Islet precursor cell (in vitro differentiated cells): ENCODE measurements around the gene PHGDH.

Experiments
- DNase-seq: peaks from one replicate; pipeline ENCODE4 v3.0.0-alpha.2; 2018

PHGDH gene

GRCh38 chr1:119733754-119734153 lies 22.0 kb downstream of the PHGDH start:
- no peak for DNase-seq

- no peak for DNase-seq
Observed at GRCh38 chr1:119735217-119735616, 23.5 kb downstream of the PHGDH start.

DNA sequence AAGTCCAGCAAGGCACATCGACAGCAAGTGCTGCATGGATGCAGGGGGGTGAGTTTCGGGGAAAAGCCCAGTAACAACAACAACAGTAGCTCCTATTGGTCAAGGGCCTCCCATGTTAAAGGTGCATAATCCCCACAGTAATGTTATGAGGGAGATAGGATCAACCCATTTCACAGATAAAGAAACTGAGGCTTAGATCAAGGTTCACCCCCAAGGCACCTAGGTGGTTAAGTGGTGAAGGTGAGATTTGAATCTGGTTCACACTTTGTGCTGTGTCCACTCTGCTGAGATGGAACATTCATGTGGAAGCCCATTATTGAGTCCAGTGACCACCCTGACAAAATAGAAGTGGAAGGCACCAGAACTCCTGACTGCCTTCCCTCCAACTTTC lies 24.9 kb downstream of the PHGDH start:
- DNase-seq: no peak

- DNase-seq: peak; percentile 75
Observed at GRCh38 chr1:119737040-119737682, 25.4 kb downstream of the PHGDH start.

- DNase-seq: peak; percentile 52
Observed at GRCh38 chr1:119738100-119738720, 26.5 kb downstream of the PHGDH start.

- no peak for DNase-seq
Observed at GRCh38 chr1:119739150-119739549, 27.4 kb downstream of the PHGDH start.

DNA sequence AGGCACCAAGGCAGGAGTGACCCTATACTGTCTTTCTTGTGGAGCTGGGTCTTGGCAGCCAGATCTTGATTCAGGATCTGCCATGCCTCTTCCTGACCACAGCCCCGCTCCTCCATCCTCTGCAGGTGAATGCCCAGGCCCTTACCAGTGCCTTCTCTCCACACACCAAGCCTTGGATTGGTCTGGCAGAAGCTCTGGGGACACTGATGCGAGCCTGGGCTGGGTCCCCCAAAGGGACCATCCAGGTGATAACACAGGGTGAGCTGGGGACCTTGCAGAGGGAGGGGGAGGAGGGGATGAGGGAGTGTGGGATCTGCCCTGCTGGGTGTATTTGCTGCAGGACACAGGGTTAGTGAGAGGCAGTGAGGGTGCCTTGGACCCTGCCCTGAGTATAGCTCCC lies 28.5 kb downstream of the PHGDH start:
- DNase-seq: no peak

- no peak for DNase-seq
Observed at GRCh38 chr1:119740896-119741780, 29.4 kb downstream of the PHGDH start.

- DNase-seq: peak; percentile 57
Observed at GRCh38 chr1:119742202-119742601, 30.5 kb downstream of the PHGDH start.

GRCh38 chr1:119742677-119743076 lies 30.9 kb downstream of the PHGDH start:
- no peak for DNase-seq

GRCh38 chr1:119743308-119743707 lies 31.6 kb downstream of the PHGDH start:
- DNase-seq: peak; percentile 49

GRCh38 chr1:119743776-119744597 lies 32.3 kb downstream of the PHGDH start:
- peak; percentile 73 for DNase-seq

DNA sequence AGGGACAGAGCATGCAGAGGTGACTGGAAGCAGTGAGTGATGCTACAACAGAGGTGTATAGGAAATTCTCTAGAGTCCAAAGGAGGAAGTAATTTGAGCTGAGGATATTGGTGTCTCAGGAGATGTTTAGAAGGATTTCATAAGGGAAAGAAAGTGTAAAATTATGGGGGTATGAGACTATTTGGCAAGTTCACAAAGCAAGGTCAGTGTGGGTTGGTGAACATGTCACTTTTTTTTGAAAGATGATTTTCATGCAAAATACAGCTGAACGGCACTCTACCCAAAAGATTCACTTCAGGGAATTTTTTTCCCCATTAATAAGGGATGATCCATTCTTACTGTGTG lies 32.8 kb downstream of the PHGDH start:
- DNase-seq: no peak

DNA sequence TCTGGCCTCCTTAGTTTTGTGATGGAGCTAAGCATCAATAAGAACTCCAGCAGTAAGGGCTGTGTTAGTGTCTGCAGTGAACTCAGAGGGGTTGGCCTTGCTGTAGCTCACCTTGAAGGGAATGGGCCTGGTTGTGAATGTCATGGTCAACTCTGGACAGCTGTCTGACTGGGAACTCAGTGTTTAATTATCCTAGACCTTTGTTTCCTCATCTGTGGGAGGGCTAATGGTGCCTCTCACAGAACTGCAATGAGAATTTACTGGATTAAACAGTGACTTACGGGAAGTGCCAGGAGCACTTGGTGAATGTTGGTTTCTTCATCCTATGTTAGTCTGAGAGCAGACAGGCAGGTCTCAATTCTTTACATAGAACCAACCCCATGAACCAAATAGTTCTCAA lies 33.3 kb downstream of the PHGDH start:
- DNase-seq: peak; percentile 25

- DNase-seq: no peak
Observed at GRCh38 chr1:119747451-119747850, 35.7 kb downstream of the PHGDH start.

DNA sequence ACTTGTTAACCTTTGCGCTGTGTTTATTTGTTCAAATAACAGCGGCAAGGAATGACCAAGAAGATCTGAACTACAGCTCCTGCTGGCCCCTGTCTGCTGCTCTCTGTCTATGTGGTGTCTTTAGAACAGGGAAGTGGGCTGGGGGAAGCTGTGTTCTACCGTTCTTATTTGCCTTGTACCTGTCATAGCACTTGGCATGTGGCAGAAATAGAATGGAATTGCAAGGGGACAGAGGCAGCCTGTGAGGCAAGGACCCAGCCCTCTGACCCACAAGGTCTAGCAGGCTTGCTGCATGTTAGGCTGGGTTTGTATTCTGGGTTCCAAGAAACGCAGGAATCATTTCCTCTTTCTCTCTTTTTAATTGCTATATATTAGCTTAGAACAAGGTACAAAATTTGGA lies 36.3 kb downstream of the PHGDH start:
- DNase-seq: peak; percentile 10

DNA sequence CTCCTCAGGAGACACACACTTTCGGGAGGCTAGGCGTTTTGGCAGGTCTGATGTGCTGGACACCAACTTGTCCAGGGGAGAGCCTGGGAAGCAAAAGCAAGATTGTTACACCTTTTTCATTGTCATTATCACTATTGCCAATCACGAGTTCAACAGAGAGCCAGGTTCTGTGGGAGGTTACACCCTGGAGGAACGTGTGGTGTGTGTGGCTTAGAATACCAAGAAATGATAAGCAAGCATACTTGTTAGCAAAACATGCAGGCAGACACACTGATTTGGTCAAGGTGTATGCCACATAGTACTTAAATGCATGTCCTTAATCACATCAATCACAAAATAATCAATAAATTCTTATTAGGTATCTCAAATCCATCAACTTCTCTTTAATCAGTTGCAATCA lies 40.9 kb downstream of the PHGDH start:
- DNase-seq: no peak

- DNase-seq: no peak
Observed at GRCh38 chr1:119758584-119758983, 46.9 kb downstream of the PHGDH start.

- DNase-seq: no peak
Observed at GRCh38 chr1:119762409-119762808, 50.7 kb downstream of the PHGDH start.

- DNase-seq: no peak
Observed at GRCh38 chr1:119762953-119763352, 51.2 kb downstream of the PHGDH start.

DNA sequence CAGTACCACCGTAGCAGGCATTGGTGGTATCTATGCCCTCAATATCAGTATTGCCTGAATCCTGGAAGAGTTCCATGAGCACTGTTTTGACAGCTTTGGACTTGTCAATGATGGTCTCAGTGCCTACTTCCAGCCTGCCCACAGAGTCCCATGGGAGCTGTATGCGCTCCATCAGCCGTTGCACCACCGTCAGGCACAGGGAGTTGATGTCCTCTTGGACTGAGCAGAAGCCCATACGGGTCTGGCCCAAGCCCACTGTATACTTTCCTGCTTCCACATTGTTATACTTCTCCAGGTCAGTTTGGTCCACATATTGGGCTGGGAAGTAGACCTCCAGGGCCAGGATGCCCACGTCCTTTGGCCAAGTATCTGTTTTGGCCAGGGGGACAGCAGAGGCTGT lies 52.5 kb downstream of the PHGDH start:
- DNase-seq: no peak

DNA sequence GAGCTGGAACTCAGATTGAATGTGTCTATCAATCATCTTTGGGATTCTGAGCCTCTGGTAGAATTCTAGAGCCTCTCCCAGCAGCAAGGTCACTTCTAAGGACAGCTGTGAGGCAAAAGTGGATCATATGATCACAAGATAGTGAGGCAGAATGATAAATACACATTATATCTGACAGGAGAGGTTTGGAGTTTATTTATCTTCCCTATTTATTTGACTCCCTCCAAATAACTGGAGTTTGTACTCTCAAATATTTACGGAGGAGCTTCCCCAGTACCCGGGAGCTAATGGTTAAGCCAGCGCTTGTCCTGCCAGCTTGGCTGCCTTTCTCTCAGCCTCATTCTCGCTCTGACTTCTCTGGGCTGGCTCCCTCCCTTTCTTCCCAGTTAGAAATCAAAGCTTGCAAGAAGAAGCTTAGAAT lies 54.6 kb downstream of the PHGDH start:
- DNase-seq: no peak

DNA sequence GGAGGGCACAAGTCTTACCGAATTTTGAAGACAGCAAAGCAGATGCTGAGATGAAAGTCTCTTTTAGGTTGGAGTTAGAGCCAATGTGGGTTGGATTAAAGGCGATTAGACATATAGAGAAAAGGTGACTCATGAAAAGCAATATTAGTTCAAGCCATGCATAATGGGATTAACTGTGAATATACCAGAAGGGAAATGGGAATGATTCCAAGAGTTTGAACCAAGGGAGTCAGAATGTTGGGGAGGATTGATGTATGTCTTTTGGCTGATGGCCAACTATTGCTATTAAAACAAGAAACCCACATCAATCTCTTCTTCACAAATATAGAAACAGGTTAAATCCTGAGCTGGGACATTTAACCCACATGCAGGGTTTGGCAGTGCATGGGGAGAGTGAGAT lies 55.8 kb downstream of the PHGDH start:
- DNase-seq: no peak
